Fibroblast of the aortic adventitia (primary cell): ENCODE results near the gene CD3E. TPM values are rescaled to one million over a fixed set of nuclear protein-coding genes. Genes with fewer than 3 reads are reported as not detected.
"Not testable (repeated sequence)": the region's sequence is repeated elsewhere in the genome, so short reads cannot be mapped to it uniquely, and the experiment has no call there.

ENCODE experiments used
- DNase-seq: peaks from one replicate; pipeline ENCODE4 v3.0.0-alpha.2; 2010; ENCODE audit warnings: low read depth
- H3K4me3 ChIP-seq: 2 replicates; pipeline ENCODE4 v1.5.1; 2011; ENCODE audit warnings: low read depth, mild to moderate bottlenecking, control low read depth, low read length, moderate library complexity
- total RNA-seq: library from RNA; depleted of rRNA; stranded (reverse); fragments of >200 nt; gene quantifications from 2 replicates; pipeline ENCODE4 v1.2.3, GENCODE V29; 2012; ENCODE audit warnings: low replicate concordance
- TF ChIP-seq, protein P1 (sequence below): IDR thresholded peaks from 2 replicates; pipeline ENCODE4 v1.5.1; 2011; ENCODE audit warnings: mild to moderate bottlenecking, low read length, control low read depth, inconsistent platforms; ENCODE audit not compliant: insufficient read depth

Gene CD3E
- total RNA-seq, 1 donor, result not detected

DNA sequence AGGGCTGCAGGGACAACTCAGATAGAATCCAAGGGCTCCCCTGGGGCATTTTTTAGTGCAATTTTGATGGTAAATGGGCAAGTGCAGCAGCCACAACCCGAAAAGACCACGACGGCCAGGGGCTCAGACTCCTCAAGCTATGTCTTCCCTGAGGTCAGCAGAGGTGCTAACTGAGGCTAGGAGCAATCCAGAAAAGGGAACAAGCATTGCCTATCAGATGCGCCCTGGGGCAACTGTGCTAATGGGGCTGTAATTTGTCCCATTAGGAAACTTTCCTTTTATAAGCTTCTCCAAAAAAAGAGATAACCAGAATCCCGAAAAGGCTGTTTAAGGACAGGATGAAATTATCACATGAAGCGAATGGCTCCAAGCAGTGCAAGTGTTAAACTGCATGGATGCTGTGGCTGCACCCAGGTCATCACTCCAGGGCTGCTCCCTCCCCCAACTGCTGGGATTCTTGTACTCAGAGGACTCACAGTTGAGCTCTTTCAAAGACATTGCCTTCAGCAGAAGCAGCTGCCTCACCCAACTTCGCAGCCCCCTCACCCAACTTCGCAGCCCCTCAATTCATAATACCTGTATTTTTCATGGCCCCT is 2.8 kb upstream of the CD3E start:
- TF ChIP-seq, protein P1, sequence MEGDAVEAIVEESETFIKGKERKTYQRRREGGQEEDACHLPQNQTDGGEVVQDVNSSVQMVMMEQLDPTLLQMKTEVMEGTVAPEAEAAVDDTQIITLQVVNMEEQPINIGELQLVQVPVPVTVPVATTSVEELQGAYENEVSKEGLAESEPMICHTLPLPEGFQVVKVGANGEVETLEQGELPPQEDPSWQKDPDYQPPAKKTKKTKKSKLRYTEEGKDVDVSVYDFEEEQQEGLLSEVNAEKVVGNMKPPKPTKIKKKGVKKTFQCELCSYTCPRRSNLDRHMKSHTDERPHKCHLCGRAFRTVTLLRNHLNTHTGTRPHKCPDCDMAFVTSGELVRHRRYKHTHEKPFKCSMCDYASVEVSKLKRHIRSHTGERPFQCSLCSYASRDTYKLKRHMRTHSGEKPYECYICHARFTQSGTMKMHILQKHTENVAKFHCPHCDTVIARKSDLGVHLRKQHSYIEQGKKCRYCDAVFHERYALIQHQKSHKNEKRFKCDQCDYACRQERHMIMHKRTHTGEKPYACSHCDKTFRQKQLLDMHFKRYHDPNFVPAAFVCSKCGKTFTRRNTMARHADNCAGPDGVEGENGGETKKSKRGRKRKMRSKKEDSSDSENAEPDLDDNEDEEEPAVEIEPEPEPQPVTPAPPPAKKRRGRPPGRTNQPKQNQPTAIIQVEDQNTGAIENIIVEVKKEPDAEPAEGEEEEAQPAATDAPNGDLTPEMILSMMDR, result no peak
- H3K4me3 ChIP-seq, result no peak overlapping the region
- DNase-seq, result no peak

DNA sequence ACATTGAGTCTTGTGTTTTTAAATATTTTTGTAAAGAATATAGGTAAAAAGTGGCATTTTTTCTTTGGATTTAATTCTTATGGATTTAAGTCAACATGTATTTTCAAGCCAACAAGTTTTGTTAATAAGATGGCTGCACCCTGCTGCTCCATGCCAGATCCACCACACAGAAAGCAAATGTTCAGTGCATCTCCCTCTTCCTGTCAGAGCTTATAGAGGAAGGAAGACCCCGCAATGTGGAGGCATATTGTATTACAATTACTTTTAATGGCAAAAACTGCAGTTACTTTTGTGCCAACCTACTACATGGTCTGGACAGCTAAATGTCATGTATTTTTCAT is 333 bp upstream of the CD3E start:
- DNase-seq, result no peak
- TF ChIP-seq, protein P1, result no peak
- no peak overlapping the region for H3K4me3 ChIP-seq

DNA sequence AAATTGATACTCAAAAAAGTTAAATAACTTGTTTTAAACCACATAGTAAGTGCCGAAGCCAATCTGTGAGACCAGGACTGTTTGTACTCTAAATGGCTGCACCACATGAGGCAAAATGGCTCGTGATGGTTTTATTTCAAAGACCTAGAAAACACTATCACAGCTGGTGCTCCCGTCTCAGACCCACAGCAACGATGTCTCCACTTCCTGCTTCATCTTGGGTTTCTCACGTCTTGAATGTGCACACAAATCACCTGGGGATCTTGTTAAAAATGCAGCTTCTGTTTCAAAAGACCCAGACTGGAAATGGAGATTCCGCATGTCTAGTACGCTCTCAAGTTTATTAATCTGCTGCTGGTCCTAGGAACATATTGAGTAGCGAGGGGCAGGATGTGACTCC is 1.2 kb downstream of the CD3E start:
- no peak for DNase-seq
- TF ChIP-seq, protein P1, result no peak
- no peak overlapping the region for H3K4me3 ChIP-seq

DNA sequence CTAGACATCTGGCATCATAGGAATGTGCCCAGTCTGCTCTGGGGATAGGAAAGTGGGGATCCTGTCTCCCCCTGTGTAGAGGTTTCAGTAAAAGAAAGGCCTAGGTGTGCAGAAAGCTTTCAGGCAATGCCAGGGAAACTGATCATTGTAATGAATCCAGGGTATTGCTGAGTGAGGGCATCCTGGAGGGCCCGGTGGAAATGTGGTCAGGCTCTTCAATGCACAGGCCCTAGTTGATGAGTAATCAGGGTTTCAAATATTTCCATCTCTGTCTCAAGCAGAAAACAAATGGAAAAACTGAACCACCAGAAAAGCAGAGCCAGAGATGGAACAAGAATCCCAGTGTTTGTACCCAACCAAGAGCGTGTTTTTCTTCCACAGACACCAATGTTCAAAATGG is 2.0 kb downstream of the CD3E start:
- DNase-seq, result no peak
- TF ChIP-seq, protein P1, result no peak

DNA sequence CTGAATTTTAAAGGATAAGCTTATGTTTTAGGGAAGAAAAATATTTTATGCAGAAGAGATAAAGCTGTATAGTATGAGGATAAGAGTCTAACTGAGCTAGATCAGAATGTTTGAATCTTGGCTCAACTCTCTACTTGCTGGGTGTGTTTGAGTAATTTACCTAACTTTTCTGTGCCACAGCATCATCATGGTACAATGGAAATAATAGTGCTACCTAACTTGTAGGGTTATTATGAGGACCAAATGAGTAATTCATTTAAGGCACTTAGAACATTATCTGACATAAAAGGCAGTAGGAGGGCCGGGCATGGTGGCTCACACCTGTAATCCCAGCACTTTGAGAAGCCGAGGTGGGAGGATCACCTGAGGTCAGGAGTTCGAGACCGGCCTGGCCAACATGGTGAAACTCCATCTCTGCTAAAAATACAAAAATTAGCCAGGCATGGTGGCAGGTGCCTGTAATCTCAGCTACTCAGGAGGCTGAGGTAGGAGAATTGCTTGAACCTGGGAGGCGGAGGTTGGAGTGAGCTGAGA is 4.5 kb downstream of the CD3E start:
- DNase-seq, H3K4me3 ChIP-seq: not testable (repeated sequence)

More for the DNA sequence above, 2.0 kb downstream of the CD3E start:
- no peak overlapping the region for H3K4me3 ChIP-seq

DNA sequence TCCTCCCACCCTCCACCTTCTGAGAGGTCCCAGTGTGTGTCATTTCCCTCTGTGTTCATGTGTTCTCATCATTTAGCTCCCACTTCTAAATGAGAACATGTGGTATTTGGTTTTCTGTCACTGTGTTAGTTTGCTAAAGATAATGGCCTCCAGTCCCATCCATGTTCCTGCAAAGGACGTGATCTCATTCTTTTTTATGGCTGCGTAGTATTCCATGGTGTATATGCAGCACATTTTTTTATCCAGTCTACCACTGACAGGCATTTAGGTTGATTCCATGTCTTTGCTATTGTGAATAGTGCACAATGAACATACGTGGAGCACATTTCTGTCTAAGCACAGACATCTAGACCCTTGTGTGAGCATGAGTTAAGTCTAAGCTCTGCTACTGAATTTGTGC is 5.7 kb downstream of the CD3E start:
- TF ChIP-seq, protein P1, result no peak
- no peak for DNase-seq
- no peak overlapping the region for H3K4me3 ChIP-seq

DNA sequence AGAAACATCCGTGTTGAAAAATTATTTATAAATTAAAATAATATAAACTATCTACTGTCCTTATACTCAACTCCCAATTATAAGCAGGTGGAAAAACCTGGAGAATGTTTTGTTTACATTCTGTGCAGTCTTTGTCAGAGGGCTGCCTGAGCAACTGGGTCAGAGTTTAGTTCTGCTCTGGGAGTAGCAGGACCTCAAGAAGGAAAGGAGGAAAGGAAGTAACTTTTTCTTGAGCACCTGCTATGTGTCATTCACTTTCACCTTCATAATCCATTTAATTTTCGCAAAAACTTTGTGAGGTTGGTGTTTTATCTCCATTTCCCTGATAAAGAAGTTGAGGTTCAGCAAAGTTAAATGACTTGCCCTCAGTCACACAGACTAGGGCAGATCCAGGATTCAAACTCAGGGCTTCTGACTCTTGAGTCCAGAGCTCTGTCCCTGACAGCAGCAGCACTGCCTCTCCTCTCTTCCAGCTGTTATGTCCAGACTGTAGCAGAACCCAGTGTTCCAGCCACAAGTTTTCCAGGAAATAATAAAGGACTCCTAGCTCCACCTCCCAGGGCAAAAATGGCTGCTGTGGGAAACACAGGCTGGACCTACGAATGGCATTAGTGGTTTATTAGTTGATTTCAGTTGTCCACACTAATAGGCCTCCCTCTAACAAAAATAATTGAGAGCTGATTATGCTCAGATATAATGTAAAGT is 6.4 kb downstream of the CD3E start:
- no peak for DNase-seq
- TF ChIP-seq, protein P1, result no peak
- H3K4me3 ChIP-seq, result no peak overlapping the region
